GM23248 (cell line): ENCODE data around the gene PKIG.

Source experiments
- EZH2 ChIP-seq: fragments of 200-600 bp; sonication (generic); IDR thresholded peaks from 2 replicates; pipeline ENCODE4 v1.6.1; 2018; ENCODE audit warnings: antibody characterized with exemption, mild to moderate bottlenecking; ENCODE audit not compliant: insufficient read depth, poor library complexity, severe bottlenecking
- EZH2phosphoT487 ChIP-seq: fragments of 200-600 bp; sonication (generic); IDR thresholded peaks from 2 replicates; pipeline ENCODE4 v1.6.1; 2018; ENCODE audit warnings: antibody characterized with exemption, moderate library complexity, mild to moderate bottlenecking, low read depth; ENCODE audit not compliant: insufficient read depth

DNA sequence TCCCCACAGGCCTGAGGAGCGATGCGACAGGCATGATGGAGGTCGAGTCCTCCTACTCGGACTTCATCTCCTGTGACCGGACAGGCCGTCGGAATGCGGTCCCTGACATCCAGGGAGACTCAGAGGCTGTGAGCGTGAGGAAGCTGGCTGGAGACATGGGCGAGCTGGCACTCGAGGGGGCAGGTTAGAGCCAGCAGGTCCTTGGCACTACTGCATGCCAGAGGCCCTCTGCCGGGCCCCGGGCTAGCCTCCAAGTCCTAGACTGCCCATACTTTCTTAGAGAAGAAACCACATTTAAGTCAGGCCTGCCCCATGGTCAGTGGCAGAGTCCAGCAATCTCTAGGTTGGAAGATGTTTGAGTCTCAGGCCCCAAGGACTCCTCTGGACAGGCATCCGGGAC lies 32.1 kb downstream of the PKIG start:
- TF ChIP-seq EZH2 (no peak), EZH2phosphoT487 (no peak)
